NCI-H69 (cell line): ENCODE results near the gene LRRC74A.
A peak's percentile ranks its signal among the peaks of the same experiment; 100 is the strongest.
"Not testable (repeated sequence)": the region's sequence is repeated elsewhere in the genome, so short reads cannot be mapped to it uniquely, and the experiment has no call there.

Experiments
- DNase-seq: peaks from one replicate; lab custom pipeline; 2025; lab: John Stamatoyannopoulos, UW

Gene LRRC74A

GRCh38 chr14:76884853-76885276 lies 58.7 kb downstream of the LRRC74A start:
- no peak for DNase-seq

- DNase-seq = no peak
These were observed 61.0 kb downstream of the LRRC74A start for GRCh38 chr14:76887191-76887590.

- DNase-seq = no peak
These were observed 65.2 kb downstream of the LRRC74A start for GRCh38 chr14:76891391-76891790.

DNA sequence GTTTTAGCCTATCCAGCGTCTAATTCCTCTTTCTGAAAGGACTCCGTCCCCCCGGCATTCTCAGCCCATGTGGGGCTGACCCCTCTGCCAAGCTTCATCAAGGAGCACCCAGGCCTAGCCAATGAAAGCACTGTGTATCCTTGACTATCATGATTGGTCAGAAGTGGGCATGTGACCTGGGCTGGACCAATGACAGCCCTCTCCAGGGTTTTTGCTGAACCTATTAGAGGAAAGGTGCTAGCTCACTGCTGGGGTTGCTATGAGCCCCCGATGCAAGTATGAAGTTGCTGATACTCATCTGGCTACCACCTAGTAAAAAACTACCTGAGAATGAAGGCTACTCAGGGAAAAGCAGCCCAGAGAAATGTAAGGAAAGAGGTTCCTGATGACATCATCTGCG lies 68.1 kb downstream of the LRRC74A start:
- no peak for DNase-seq

DNA sequence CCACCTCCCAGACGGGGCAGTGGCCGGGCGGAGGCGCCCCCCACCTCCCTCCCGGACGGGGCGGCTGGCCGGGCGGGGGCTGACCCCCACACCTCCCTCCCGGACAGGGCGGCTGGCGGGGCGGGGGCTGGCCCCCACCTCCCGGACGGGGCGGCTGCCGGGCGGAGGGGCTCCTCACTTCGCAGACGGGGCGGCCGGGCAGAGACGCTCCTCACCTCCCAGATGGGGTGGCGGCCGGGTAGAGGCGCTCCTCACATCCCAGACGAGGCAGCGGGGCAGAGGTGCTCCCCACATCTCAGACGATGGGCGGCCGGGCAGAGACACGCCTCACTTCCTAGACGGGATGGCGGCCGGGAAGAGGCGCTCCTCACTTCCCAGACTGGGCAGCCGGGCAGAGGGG lies 71.8 kb downstream of the LRRC74A start:
- not testable (repeated sequence) for DNase-seq

DNA sequence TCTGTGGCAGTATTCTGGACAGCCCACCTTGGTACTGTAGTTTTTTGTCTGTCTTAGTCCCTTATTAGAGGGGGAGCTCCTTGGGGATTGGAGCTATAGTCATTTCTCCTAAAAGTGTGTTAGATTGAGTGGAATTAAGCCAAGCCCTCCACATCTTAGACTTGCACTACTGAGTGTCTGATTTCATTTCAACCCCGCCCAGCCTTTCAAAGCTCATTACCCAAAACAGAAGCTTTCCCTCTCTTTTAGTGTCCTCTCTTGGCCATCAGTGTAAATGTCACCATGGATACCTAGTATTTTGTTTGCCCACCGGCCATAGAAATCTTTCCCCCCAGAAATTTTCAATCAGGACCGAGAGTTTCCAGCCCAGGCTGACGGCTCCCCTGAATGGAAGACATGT lies 74.5 kb downstream of the LRRC74A start:
- DNase-seq = peak; percentile 25

DNA sequence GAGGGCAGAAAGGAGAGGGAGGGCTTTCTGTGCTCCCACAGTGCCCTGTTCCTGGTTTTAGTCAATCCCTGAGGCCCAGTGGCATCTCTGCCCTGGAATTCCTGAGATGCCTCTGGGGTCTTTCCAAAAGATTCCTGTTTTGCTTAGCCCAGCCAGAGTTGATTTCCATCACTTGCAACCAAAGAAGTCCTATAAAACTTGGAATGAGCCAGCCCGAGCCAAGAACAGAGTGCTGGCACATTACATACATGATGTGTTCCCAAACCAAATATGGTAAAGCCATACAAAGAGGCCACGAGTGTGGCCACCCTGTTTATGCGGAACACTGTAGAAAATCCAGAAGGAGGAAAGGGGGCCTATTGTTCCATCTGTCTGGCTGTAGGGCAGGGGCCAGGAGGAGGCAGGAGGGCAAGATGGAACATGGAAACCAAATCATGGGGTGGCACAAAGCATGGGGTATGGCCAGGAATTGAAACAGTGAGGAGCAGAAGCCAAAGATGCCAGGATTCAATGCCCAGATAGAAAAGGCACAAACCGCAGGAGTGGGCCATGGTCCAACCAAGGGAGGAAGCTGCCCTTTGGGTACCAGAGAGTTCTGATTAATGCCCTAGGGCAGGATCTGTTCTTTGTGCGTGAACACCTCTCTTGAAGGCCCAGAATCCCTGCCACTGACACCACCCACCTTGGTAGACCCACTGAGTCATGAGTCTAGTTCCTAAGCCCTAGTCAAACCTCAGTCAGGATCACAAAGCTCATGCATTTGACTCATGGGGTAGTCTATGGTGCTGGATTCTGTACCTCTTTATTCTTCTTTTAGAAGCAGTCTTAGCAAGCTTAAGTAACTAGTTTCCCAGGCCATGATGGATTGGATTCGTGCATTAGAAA lies 75.2 kb downstream of the LRRC74A start:
- DNase-seq = no peak

GRCh38 chr14:76902591-76902990 lies 76.4 kb downstream of the LRRC74A start:
- no peak for DNase-seq

DNA sequence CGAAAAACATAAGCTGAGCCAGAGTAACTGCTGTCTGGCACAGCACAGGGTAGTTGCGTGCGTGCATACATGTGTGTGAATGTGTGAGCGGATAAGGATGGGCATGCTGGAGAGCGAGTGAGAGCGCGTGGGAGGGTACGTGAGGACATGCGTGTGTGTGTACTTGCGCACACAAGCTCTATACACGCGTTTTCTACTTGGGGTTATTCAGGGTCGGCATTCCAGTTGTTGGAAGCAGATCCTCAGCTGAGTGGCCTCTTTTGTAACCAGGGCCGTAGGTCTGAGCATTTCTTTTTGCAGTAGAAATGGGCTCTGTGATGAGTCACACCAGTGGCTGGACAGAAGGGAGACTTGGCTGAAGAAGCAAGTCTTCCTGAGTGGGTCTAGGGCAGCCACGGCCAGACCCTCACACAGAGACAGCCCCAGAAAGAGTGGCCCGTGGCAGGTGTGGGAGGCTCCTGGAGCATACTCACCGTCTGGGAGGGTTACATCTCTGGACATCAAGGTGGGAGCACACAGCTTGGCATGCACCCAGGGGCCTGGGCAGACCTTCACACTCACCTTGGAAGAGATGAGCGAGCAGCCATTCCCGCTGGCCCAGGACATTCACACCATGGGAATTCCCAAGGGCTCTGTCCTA lies 78.0 kb downstream of the LRRC74A start:
- no peak for DNase-seq

GRCh38 chr14:76904740-76905569 lies 78.7 kb downstream of the LRRC74A start:
- DNase-seq = peak; percentile 100

GRCh38 chr14:76908834-76909233 lies 82.6 kb downstream of the LRRC74A start:
- DNase-seq = no peak

DNA sequence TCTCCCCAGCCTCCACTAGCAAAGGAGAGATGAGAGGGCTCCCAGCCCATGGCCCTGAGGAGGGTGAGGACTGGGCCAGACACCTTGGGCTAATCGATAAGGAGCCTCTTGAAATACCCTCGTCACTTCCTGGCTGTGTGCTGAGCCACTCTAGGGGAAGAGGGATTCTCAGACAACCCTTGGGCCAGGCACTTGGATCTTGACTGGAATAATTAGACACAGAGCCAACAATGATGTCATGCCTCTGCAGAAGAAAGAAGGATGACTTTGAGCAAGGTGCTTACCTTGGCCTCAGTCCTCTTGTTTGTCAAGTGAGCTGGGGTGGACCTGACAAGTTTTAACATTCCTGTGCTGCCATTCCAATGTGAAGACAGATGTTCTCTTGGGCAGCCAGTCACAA lies 83.1 kb downstream of the LRRC74A start:
- no peak for DNase-seq

GRCh38 chr14:76910371-76910890 lies 84.2 kb downstream of the LRRC74A start:
- no peak for DNase-seq

GRCh38 chr14:76911473-76911872 lies 85.3 kb downstream of the LRRC74A start:
- DNase-seq = no peak

- DNase-seq = peak; percentile 59
These were observed 88.4 kb downstream of the LRRC74A start for GRCh38 chr14:76914533-76915081.

GRCh38 chr14:76916040-76916715 lies 90.0 kb downstream of the LRRC74A start:
- DNase-seq = no peak

GRCh38 chr14:76917158-76917596 lies 91.0 kb downstream of the LRRC74A start:
- DNase-seq = peak; percentile 92

- DNase-seq = peak; percentile 98
These were observed 91.6 kb downstream of the LRRC74A start for GRCh38 chr14:76917745-76918255.

DNA sequence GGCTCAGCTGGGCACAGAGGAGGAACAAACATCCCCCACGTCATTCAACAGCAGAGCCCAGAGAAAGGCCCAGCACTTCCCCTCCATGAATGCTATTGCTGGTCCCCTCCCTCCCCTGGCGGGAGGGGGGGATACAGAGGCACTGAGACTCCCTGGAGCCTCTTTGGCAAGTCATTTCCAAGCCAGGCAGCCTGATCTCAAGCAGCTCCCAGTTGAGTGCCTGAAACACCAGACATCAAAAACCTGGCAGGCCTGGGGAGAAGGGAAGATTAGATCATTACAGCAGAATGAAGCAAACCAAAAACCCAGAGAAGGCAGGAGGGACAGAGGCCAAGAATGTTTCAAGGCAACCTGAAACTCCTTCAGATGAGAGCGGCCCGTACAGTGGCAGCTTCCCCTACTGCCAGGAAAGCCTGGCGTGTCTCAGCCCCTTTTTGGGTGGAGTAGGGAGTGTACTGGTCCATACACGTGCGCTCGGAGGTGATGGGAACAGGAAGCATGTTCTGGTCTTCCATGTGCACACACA lies 92.1 kb downstream of the LRRC74A start:
- DNase-seq = peak; percentile 98

- peak; percentile 92 for DNase-seq
These were observed 92.7 kb downstream of the LRRC74A start for GRCh38 chr14:76918782-76919394.
